CD8-positive, alpha-beta memory T cell (primary cell): ENCODE results near the gene TMPRSS4. TPM values are rescaled to one million over a fixed set of nuclear protein-coding genes. Genes with fewer than 3 reads are reported as not detected.

ENCODE experiments used
- CTCF ChIA-PET: fragments of 350-600 bp; sonication (Branson Sonifier 250); formaldehyde crosslinking; loops from one replicate; lab custom pipeline; 2021; ENCODE audit warnings: antibody characterized with exemption; lab: Charles Lee
- POLR2A ChIA-PET: fragments of 350-600 bp; sonication (Branson Sonifier 250); formaldehyde crosslinking; loops from one replicate; lab custom pipeline; 2021; ENCODE audit warnings: antibody characterized with exemption; lab: Charles Lee
- DNase-seq, 5 donors: peaks; one replicate each; pipeline versions ENCODE4 v3.0.0 to v3.0.0-alpha.2; 2020 to 2022; ENCODE audit warnings: mixed read lengths in 1 of 5
- H3K27ac ChIP-seq: one replicate; pipeline ENCODE4 v1.7.0; 2013; ENCODE audit warnings: low read depth, mild to moderate bottlenecking, low read length, moderate library complexity
- H3K27me3 ChIP-seq: 2 replicates; pipeline ENCODE4 v1.7.0; 2013; ENCODE audit warnings: low read length, mild to moderate bottlenecking; ENCODE audit not compliant: insufficient read depth, poor library complexity, severe bottlenecking
- H3K36me3 ChIP-seq: 2 replicates; pipeline ENCODE4 v1.7.0; 2013; ENCODE audit warnings: mild to moderate bottlenecking, low read length, moderate library complexity; ENCODE audit not compliant: insufficient read depth
- H3K4me1 ChIP-seq: 2 replicates; pipeline ENCODE4 v1.7.0; 2013; ENCODE audit warnings: mild to moderate bottlenecking, low read length, moderate library complexity; ENCODE audit not compliant: insufficient read depth
- H3K4me3 ChIP-seq: 2 replicates; pipeline ENCODE4 v1.7.0; 2013; ENCODE audit warnings: mild to moderate bottlenecking, low read length
- H3K9me3 ChIP-seq: 2 replicates; pipeline ENCODE4 v1.7.0; 2013; ENCODE audit warnings: mild to moderate bottlenecking, low read length
- H3K27ac Mint-ChIP-seq, 8 donors: one replicate each; pipeline ENCODE4 v1.8.0; 2020 to 2021; ENCODE audit warnings: mixed read lengths in 8 of 8, mild to moderate bottlenecking in 6 of 8, inconsistent platforms in 3 of 8, moderate library complexity in 3 of 8
- H3K27me3 Mint-ChIP-seq, 2 donors: one replicate each; pipeline ENCODE4 v1.8.0; 2020 to 2021; ENCODE audit warnings: mixed read lengths in 2 of 2, mild to moderate bottlenecking in 1 of 2, moderate library complexity in 1 of 2
- H3K36me3 Mint-ChIP-seq, 3 donors: one replicate each; pipeline ENCODE4 v1.8.0; 2020 to 2021; ENCODE audit warnings: mixed read lengths in 3 of 3, inconsistent platforms in 1 of 3, mild to moderate bottlenecking in 1 of 3
- H3K4me1 Mint-ChIP-seq, 3 donors: one replicate each; pipeline ENCODE4 v1.8.0; 2020 to 2021; ENCODE audit warnings: mixed read lengths in 3 of 3, inconsistent platforms in 1 of 3, mild to moderate bottlenecking in 1 of 3
- H3K4me3 Mint-ChIP-seq, 7 donors: one replicate each; pipeline ENCODE4 v1.8.0; 2020 to 2021; ENCODE audit warnings: mixed read lengths in 7 of 7, mild to moderate bottlenecking in 6 of 7, moderate library complexity in 4 of 7, inconsistent platforms in 2 of 7
- H3K9me3 Mint-ChIP-seq, 5 donors: one replicate each; pipeline ENCODE4 v1.8.0; 2020 to 2022; ENCODE audit warnings: mixed read lengths in 5 of 5, mild to moderate bottlenecking in 3 of 5, moderate library complexity in 2 of 5, inconsistent platforms in 1 of 5
- polyA plus RNA-seq: library from polyadenylated mRNA; unstranded; fragments of 300-500 nt; fragmentation: Illumina TruSeq; gene quantifications from one replicate; pipeline ENCODE4 v1.2.3, GENCODE V29; 2021
- total RNA-seq, 2 experiments: library from RNA; stranded (reverse); gene quantifications; one replicate each; pipeline ENCODE4 v1.2.3, GENCODE V29; 2021

TMPRSS4 gene
- total and polyA plus RNA-seq, 3 experiments from 2014 or later, result not detected

DNA sequence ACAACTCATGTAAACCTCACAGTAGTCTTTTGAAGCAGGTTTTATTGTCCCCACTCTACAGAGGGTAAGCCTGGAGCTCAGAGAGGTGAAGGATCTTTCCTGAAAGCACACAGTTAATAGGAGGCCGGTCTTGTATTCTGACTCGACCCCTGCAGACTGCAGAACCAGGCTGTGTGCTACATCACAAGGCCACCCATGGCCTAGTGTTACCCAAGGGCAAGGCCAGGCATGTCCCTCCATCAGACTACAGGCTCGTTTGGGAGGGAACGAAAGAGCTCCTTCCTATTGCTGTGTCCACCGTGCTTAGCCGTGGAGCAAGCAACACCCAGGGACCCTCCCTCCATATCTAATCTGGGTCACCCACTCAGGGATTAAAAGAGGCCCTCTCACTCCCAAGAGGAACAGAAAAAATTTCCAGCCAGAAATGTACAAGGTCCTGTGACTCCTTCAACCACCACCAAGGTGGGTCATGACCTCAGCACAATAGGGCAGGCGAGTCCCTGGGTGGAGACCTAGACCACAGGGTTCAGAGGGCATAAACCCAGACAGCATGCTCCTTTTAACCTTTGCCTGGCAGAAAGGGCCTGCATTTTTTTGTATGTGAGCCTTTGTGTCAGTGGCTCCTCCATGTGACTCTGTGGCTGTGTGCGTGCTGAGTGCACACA is 16.2 kb downstream of the TMPRSS4 start:
- no peak for DNase-seq
- H3K4me1 Mint-ChIP-seq, result no peaks in the 10 kb centered on the region
- H3K4me3 Mint-ChIP-seq, result no peak overlapping the region
- no peak overlapping the region for H3K4me3 ChIP-seq
- H3K9me3 Mint-ChIP-seq, result peaks cover 4 to 14% (median 10%) of the 10 kb centered on the region in 5 donors
- H3K27me3 ChIP-seq, result no peaks in the 10 kb centered on the region
- POLR2A ChIA-PET, result no interaction called here
- no peaks in the 10 kb centered on the region for H3K36me3 ChIP-seq
- H3K9me3 ChIP-seq, result no peaks in the 10 kb centered on the region
- peaks cover 9 to 55% of the 10 kb centered on the region in 2 donors for H3K27me3 Mint-ChIP-seq
- CTCF ChIA-PET, result no interaction called here
- no peaks in the 10 kb centered on the region for H3K4me1 ChIP-seq
- H3K27ac ChIP-seq, result no peak overlapping the region
- no peak overlapping the region for H3K27ac Mint-ChIP-seq
- peaks cover 0 to 18% (median 4%) of the 10 kb centered on the region in 3 donors for H3K36me3 Mint-ChIP-seq

DNA sequence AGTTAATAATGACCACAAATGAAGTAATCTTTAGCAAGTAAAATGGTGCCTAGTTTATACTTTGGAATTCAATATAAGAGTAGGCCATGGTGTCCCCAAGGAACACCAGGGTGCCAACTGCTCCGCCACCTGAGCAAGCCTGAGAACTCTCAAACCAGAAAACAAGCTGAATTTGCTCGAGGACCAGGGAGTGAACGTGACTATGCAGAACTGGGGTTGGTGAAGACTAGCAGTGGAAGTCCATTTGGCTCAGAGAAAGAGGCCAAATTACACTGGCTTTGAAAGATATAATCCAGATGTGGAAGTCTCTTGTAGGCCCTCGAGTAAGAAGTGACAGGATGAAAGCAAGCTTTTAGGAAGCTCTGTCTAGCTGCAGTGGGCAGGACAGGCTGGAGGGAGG is 18.6 kb downstream of the TMPRSS4 start:
- Histone ChIP-seq H3K9me3 (no peaks in the 10 kb centered on the region), H3K4me3 (no peak overlapping the region), H3K36me3 (no peaks in the 10 kb centered on the region), H3K27me3 (no peaks in the 10 kb centered on the region), H3K4me1 (no peaks in the 10 kb centered on the region), H3K27ac (no peak overlapping the region)
- POLR2A ChIA-PET, result no interaction called here
- H3K36me3 Mint-ChIP-seq, result peaks cover 0 to 4% (median 2%) of the 10 kb centered on the region in 3 donors
- DNase-seq, result no peak
- no peaks in the 10 kb centered on the region for H3K9me3 Mint-ChIP-seq
- H3K27me3 Mint-ChIP-seq, result peaks cover 6 to 47% of the 10 kb centered on the region in 2 donors
- H3K4me3 Mint-ChIP-seq, result no peak overlapping the region
- no peaks in the 10 kb centered on the region for H3K4me1 Mint-ChIP-seq
- CTCF ChIA-PET, result no interaction called here
- H3K27ac Mint-ChIP-seq, result no peak overlapping the region

DNA sequence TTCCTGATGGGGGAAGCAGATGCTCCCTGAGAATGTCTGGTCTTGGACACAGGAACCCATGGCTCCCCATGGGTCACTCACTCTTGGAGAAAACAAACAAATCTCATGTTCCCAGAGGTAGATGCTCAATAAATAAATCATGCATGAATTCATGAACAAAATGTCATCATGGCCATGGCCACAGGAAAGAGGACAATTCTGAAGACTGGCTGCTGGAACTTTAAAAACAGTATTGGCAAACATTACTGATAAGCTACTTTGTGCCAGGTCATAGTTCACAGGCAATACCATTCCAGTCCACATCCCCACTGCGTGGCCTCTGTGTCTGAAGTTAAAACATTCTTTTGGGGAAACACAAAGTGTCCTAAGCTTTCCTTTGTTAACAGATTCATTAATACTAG is 19.1 kb downstream of the TMPRSS4 start:
- Mint-ChIP-seq H3K27me3 (peaks cover 6 to 47% of the 10 kb centered on the region in 2 donors), H3K36me3 (peaks cover 0 to 4% (median 2%) of the 10 kb centered on the region in 3 donors), H3K9me3 (no peaks in the 10 kb centered on the region), H3K4me3 (no peak overlapping the region), H3K4me1 (no peaks in the 10 kb centered on the region), H3K27ac (no peak overlapping the region)
- CTCF ChIA-PET, result no interaction called here
- Histone ChIP-seq H3K9me3 (no peaks in the 10 kb centered on the region), H3K4me3 (no peak overlapping the region), H3K36me3 (no peaks in the 10 kb centered on the region), H3K4me1 (no peaks in the 10 kb centered on the region), H3K27ac (no peak overlapping the region), H3K27me3 (no peaks in the 10 kb centered on the region)
- no peak for DNase-seq
- POLR2A ChIA-PET, result no interaction called here

DNA sequence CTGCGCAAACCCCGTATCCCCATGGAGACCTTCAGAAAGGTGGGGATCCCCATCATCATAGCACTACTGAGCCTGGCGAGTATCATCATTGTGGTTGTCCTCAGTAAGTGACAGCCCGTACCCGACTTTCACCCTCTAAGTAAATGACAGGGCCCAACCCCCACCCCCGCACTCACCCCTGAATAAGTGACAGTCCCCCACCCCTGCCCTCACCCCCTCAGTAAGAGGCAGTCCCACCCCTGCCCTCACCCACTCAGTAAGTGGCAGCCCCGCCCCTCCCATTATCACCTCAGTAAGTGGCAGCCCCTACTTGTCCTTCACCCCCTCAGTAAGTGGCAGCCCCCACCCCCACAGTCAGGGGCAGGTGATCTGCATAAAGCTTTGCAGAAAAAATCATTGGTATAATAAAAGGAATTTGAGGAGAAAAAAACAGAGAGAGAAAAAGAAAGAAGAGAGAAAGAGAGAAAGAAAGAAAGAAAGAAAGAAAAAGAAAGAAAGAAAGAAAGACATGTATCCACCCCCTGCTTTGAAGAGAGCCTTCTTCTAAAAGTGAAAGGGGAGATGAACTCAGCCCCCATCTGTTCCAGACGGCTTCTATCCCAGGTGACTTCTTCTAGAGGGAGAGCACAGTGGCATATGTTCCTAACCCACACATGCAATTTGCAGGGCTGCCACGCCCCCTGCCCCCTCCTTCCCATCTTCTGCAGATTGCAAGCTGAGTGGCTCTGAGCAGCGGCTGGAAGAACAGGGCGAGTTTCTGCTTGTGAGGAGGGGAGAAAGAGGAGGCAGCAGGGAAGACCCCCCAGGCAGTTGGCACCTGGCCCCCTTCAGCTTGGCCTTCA is 22.3 kb downstream of the TMPRSS4 start:
- H3K27ac Mint-ChIP-seq, result peak overlapping the region in 1 of 8 donors; percentile 70

DNA sequence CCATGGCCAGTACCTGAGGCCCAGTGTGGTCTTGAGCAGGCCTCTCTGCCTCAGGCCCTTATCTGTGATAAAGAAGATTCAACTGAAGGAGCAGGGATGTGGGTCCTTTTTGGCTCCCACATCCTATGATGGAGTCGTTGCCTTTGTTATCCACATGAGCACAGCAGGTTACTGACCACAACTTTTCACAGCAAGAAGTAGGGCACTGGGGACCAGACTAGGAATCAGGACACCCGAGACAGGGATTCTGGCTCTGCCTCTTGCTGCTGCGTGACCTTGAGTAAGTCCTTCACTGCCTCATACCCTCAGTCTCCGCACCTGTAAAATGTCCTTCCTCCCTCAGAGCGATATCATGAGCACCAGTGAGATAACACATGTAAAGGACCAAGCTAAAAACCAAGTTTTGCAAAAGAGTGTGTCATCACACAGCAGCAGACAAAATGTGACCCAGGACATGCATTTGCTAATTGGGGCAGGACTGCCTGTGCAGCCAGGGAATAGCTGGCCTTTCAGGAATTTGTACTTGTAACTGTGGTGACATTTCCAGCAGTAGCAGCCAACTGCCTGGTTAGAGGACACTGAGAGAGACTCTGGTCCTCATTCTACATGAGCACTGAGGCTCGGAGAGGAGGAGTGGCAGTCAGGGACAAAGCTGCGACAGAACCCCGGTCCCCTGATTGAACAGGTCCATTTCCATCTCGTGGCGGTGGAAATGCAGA is 23.1 kb downstream of the TMPRSS4 start:
- H3K27me3 ChIP-seq, result no peaks in the 10 kb centered on the region
- H3K4me1 ChIP-seq, result no peaks in the 10 kb centered on the region
- H3K36me3 ChIP-seq, result no peaks in the 10 kb centered on the region
- Mint-ChIP-seq H3K36me3 (no peaks in the 10 kb centered on the region), H3K27me3 (peaks cover 8 to 35% of the 10 kb centered on the region in 2 donors), H3K4me1 (no peaks in the 10 kb centered on the region), H3K9me3 (no peaks in the 10 kb centered on the region), H3K4me3 (peak overlapping the region in 1 of 7 donors; percentile 33), H3K27ac (no peak overlapping the region)
- H3K27ac ChIP-seq, result no peak overlapping the region
- H3K9me3 ChIP-seq, result no peaks in the 10 kb centered on the region
- no peak for DNase-seq
- no peak overlapping the region for H3K4me3 ChIP-seq
- CTCF ChIA-PET, result interaction anchor here (1.3 kb wide), 1 partner anchor 153 kb away, joined by 3 read pairs; no protein-coding TSS in a partner anchor
- POLR2A ChIA-PET, result no interaction called here

More for the DNA sequence above, 22.3 kb downstream of the TMPRSS4 start:
- Histone ChIP-seq H3K27ac (no peak overlapping the region), H3K36me3 (no peaks in the 10 kb centered on the region), H3K4me3 (no peak overlapping the region), H3K27me3 (no peaks in the 10 kb centered on the region), H3K4me1 (no peaks in the 10 kb centered on the region), H3K9me3 (no peaks in the 10 kb centered on the region)
- CTCF ChIA-PET, result no interaction called here
- Mint-ChIP-seq H3K4me1 (no peaks in the 10 kb centered on the region), H3K9me3 (no peaks in the 10 kb centered on the region), H3K4me3 (no peak overlapping the region), H3K27me3 (peaks cover 6 to 35% of the 10 kb centered on the region in 2 donors), H3K36me3 (no peaks in the 10 kb centered on the region)
- POLR2A ChIA-PET, result no interaction called here
- no peak for DNase-seq

DNA sequence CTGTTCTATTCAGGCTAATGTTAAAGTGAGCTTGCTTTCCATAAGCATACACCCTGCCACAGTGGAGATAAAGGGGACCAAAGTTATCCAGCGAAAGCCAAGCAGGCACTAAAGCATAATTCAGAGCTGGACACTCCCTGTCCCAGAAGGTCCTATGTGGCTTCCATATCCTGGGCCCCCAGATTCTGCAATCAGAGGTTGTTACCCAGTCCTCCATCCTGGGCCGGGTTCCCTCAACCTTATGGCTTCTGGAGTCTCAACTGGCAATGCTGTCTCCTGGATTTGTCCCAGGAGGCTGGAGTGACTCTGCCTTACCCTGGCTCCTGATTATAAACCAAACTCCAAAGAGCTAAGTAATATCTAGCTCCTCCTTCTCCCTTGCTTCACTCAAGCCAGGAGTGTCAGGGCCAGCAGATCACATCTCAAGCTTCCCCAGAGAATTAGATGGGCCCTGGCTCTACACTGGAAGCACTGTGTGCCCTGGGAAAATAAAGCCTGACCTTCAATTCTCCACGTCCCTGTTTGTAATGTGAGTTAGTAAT is 23.9 kb downstream of the TMPRSS4 start:
- H3K9me3 Mint-ChIP-seq, result no peaks in the 10 kb centered on the region
- Histone ChIP-seq H3K4me1 (no peaks in the 10 kb centered on the region), H3K9me3 (no peaks in the 10 kb centered on the region), H3K4me3 (no peak overlapping the region), H3K27ac (no peak overlapping the region), H3K36me3 (no peaks in the 10 kb centered on the region), H3K27me3 (no peaks in the 10 kb centered on the region)
- POLR2A ChIA-PET, result no interaction called here
- H3K36me3 Mint-ChIP-seq, result no peaks in the 10 kb centered on the region
- H3K4me3 Mint-ChIP-seq, result no peak overlapping the region
- no peak for DNase-seq
- H3K4me1 Mint-ChIP-seq, result no peaks in the 10 kb centered on the region
- H3K27ac Mint-ChIP-seq, result no peak overlapping the region
- CTCF ChIA-PET, result interaction anchor here (1.3 kb wide), 1 partner anchor 154 kb away, joined by 3 read pairs; no protein-coding TSS in a partner anchor
- peaks cover 8 to 27% of the 10 kb centered on the region in 2 donors for H3K27me3 Mint-ChIP-seq

DNA sequence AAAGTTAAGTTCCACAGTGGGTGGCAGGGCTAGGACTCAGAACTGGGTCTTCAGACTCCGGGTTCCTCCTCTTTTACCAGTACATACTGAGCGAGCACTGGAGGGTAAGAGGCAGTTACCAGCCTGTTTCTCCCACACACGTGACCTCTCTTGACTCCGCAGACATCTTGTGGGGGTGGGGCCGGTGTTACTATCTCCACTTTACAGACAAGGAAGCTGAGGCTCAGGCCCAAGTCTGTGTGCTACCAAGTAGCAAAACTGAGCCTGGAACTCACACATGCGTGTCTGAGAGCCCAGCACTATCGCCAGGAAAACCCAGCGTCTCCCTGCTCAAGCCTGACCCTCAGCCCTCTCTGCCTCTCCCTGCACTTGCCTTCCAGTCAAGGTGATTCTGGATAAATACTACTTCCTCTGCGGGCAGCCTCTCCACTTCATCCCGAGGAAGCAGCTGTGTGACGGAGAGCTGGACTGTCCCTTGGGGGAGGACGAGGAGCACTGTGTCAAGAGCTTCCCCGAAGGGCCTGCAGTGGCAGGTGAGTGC is 25.9 kb downstream of the TMPRSS4 start:
- DNase-seq, result no peak
- H3K9me3 ChIP-seq, result no peaks in the 10 kb centered on the region
- peak overlapping the region in 2 of 8 donors; percentile 10 to 66 for H3K27ac Mint-ChIP-seq
- no peaks in the 10 kb centered on the region for H3K36me3 ChIP-seq
- ChIA-PET POLR2A (no interaction called here), CTCF (no interaction called here)
- no peaks in the 10 kb centered on the region for H3K4me1 Mint-ChIP-seq
- H3K27me3 ChIP-seq, result no peaks in the 10 kb centered on the region
- no peak overlapping the region for H3K4me3 ChIP-seq
- H3K4me1 ChIP-seq, result no peaks in the 10 kb centered on the region
- no peaks in the 10 kb centered on the region for H3K36me3 Mint-ChIP-seq
- no peak overlapping the region for H3K4me3 Mint-ChIP-seq
- H3K9me3 Mint-ChIP-seq, result no peaks in the 10 kb centered on the region
- H3K27me3 Mint-ChIP-seq, result peaks cover 4 to 11% of the 10 kb centered on the region in 2 donors
- no peak overlapping the region for H3K27ac ChIP-seq
